GM21447 (cell line): Measurements from ENCODE around the gene SLC7A9.
"Not testable (repeated sequence)": the region's sequence is repeated elsewhere in the genome, so short reads cannot be mapped to it uniquely, and the experiment has no call there.

Experiments used
- ATAC-seq: cut with Tn5 transposase; IDR thresholded peaks from one replicate; pipeline ENCODE4 v1.9.1; 2021; ENCODE audit not compliant: unreplicated experiment

SLC7A9 gene

DNA sequence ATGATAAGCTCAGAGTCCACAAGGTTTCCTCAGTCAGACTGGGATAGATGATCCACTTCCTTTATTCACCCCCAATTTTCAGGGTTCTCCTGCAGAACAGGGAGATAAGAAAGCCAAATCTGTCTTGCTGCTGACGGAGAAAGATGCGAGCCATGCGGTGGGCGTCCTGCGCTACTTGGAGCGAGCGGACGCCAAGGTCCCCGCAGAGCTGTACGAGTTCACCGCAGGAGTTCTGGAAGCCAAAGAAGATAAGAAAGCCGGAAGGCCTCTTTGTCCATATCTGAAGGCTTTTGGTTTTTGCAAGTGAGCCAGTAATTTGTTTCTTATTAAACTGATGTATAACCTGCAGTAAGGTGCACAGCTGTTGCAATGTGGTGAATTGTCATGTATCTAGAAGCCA is 66.7 kb downstream of the SLC7A9 start:
- no peak for ATAC-seq

DNA sequence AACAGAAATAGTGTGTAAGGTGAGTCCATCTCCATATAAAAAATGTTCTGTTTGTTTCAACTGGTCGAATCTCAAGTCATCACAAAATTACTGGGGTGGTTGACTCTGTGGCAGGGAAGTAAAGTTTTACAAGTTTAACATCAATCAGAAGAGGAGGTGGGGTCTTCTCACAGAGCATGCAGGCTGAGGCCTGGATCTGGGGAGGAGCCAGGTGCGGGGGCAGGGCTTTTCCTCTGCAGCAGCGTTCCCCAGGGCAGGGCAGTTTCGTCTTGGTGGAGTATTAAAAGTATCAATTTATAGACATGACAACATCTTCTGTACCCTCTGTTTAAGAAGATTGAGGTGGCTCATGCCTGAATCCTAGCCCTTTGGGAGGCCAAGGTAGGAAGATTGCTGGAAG is 68.8 kb downstream of the SLC7A9 start:
- no peak for ATAC-seq

DNA sequence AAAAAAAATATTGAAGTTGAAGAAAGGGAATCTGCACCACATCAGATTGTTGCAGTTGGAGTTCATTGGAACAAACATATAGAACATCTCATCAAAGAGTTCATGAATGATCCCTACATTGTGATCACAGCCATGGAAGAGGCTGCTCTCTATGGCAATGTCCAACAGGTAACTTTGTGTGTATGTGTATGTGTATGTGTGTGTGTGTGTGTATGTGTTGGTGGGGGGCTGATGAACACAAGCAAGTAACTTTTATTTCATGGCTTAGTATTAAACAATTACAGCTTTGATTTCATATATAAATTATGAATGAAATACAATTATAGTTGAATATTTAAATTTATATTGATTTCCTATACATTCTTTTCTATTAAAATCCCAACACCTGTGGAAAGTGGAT is 69.4 kb downstream of the SLC7A9 start:
- ATAC-seq, result no peak

DNA sequence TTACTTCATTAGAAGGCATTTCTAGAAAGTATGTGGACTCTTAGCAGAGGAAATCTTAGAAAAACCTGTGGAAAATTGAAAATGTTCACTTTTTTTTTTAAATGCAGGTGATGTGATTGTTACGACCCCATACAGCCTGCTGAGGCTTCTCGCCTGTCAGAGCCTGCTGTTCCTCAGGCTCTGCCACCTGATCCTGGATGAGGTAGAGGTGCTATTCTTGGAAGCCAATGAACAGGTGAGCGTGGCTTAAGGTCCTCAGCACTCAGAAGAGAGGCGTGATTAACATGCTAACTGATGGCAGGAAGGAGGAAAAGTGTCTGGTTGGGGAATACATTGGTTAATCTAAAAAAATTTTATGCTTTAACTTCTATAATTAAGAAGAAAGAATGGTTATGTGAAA is 71.4 kb downstream of the SLC7A9 start:
- no peak for ATAC-seq

DNA sequence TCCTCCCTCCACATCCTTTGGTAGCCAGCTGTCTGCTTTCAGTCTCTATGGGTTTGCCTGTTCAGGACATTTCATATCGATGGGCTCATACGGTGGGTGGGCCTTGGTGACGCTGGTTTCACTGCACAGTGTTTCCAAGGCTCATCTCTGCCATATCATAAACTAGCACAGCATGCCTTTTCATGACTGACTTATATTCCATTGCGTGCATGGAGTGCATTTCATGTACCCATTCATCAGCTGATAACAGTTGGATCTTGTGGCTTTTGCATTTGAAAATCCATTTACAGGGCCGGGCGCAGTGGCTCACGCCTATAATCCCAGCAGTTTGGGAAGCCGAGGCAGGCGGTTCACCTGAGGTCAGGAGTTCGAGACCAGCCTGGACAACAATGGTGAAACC is 80.1 kb downstream of the SLC7A9 start:
- ATAC-seq, result no peak

DNA sequence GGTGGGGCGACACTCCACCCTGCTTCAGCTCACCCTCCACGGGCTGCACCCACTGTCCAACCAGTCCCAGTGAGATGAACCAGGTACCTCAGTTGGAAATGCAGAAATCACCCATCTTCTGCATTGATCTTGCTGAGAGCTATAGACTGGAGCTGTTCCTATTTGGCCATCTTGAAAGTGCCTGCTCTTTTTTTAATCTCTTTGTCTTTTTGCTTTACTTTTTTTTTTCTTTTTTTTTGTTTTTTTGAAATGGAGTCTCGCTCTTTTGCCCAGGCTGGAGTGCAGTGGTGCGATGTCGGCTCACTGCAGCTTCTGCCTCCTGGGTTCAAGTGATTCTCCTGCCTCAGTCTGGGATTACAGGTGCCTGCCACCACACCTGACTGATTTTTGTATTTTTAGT is 81.7 kb downstream of the SLC7A9 start:
- ATAC-seq, result not testable (repeated sequence)

DNA sequence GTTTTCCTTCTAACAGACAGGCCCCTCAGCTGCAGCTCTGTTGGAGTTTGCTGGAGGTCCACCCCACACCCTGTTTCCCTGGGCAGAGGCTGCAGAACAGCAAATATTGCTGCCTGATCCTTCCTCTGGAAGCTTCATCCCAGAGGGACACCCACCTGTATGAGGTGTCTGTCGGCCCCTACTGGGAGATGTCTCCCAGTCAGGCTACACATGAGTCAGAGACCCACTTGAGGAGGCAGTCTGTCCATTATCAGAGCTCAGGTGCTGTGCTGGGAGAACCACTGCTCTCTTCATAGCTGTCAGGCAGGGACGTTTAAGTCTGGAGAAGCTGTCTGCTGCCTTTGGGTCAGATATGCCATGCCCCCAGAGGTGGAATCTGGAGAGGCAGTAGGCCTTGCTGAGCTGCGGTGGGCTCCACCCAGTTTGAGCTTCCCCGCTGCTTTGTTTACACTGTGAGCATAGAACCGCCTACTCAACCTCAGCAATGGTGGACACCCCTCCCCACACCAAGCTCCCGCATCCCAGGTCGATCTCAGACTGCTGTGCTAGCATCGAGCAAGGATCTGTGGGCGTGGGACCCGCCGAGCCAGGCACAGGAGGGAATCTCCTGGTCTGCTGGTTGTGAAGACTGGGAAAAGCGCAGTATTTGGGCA is 82.3 kb downstream of the SLC7A9 start:
- ATAC-seq, result not testable (repeated sequence)

DNA sequence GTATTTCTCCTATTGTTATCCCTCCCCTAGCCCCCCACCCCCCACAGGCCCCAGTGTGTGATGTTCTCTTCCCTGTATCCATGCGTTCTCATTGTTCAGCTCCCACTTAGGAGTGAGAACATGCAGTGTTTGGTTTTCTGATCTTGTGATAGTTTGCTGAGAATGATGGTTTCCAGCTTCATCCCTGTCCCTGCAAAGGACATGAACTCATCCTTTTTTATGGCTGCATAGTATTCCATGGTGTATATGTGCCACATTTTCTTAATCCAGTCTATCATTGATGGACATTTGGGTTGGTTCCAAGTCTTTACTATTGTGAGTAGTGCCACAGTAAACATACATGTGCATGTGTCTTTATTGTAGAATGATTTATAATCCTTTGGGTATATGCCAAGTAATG is 87.5 kb downstream of the SLC7A9 start:
- not testable (repeated sequence) for ATAC-seq

DNA sequence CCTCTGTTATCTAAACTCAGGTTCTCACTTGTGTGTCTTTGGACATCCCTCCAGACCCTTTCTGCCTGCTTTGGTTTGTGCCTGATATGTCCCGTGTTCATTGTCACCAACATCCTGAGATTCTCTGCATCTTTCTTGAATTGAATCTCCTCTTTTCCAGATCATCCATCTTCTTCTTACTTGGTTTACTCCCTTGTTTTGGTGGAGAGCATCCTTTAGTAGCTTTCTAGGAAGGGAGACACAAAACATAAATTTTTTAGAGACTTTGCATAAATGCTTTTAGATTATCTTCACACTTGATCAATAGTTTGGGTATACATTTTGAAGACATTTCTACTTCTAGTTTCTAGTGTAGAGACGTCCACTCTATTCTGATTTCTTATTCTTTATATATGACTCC is 88.3 kb downstream of the SLC7A9 start:
- no peak for ATAC-seq
